EH (cell line): Measurements from ENCODE around the gene SMG6.

Experiments
- DNase-seq: peaks from one replicate; pipeline ENCODE4 v3.0.0-alpha.2; 2015; ENCODE audit warnings: low read depth

Gene SMG6

GRCh38 chr17:2076087-2076984 lies 227.2 kb downstream of the SMG6 start:
- peak; percentile 77 for DNase-seq

GRCh38 chr17:2075336-2076086 lies 228.1 kb downstream of the SMG6 start:
- peak; percentile 57 for DNase-seq

- no peak for DNase-seq
Measured at GRCh38 chr17:2074919-2075318, 228.7 kb downstream of the SMG6 start.

DNA sequence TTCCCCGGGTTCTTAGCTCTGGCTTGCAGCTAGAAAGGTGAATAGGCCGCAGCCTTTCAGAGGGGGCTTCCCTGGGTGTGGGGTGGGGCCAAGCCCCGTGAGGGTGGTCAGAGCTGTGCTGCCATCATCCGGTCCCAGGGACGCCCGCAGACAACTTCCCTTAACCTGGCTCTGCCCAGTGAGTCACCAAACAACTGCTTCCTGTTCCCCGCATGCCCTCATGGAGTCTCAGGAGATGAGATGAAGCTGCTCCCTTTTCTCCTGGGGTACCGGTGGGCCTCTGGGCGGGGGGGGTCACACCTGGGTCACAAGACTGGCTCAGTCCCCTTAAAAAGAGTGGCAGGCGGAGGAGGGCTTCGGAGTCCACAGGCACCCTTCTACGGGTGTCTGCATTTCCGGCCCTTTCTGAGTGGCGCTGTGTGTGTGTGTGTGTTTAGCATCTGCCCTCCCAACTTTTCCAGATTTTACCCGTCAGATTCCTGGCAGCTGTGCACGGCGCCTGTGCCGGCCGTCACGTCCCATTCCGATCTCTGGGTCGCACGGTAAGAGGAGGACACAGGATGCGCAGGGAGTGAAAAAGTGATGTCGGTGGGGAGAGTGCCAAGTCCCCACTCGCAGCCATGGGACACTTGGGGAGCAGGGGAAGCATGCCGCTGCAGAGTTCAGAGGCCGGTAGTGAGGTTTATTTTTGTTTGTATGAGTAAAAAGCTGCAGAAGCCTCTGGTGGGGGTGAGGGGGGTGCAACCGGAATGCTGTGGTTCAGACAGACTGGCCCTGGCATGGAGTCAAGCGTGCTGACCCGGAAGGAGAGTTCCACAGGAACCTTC lies 231.9 kb downstream of the SMG6 start:
- DNase-seq, result peak; percentile 96

- no peak for DNase-seq
Measured at GRCh38 chr17:2071024-2071385, 232.6 kb downstream of the SMG6 start.

DNA sequence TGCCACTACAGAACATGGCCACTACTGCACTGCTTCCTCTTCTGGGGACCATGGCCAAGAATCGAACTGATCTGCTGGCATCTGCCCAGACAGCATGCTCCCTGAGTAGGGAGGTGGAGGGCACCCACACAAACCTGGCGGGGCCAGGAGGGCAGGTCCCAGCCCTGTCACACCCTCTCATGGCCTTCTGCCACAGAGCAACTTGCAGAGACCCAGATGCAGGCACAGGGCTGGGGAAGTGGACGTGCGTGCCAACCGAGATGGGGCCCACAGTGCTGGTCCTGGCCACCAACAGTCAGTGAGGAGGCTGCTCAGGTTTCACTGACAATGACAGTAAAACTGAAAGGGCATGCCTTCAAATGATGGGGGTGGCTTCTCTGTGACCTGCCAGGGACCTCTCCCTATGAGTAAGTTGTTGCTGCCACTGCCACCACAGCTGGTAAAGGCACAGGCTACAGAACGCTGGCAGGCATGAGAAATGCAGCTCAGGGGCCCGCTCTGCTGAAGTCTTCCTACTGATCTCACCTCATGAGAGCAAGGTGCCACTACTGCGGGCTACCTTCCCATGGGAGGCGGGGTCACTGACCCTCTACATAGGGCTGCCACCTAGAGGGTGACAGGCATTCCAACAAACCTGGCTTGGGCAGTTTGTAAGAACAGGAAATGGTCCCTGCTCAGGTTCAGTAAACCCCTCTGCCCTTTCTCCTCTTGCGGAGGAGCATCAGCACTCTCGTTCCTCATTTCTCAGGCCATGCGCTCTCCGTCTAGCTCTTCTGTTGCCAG lies 233.2 kb downstream of the SMG6 start:
- no peak for DNase-seq

GRCh38 chr17:2068519-2069051 lies 235.0 kb downstream of the SMG6 start:
- DNase-seq, result peak; percentile 79

DNA sequence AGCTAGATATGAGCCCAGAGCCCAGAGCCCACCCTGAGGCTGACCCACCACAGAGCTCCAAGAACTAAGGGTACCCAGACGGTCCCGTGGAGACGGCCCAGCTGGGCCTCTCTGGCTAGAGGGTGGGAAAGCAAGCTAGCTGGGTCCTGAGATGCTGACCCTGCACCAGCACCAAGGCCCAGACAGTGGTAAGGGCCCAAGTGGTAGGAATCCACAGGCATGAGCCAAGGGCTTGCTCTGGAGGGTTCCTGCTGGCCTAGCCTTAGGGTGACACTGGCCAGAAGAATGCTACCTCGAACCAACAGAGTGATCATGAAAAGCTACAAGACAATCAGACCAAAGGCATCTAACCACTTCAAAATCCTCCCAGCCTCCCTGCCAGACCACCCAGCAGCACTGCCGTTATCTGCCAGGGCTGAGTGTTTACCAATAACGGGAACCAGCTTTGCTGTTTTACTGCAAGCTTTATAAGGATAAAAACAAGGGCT lies 235.5 kb downstream of the SMG6 start:
- DNase-seq, result peak; percentile 98

DNA sequence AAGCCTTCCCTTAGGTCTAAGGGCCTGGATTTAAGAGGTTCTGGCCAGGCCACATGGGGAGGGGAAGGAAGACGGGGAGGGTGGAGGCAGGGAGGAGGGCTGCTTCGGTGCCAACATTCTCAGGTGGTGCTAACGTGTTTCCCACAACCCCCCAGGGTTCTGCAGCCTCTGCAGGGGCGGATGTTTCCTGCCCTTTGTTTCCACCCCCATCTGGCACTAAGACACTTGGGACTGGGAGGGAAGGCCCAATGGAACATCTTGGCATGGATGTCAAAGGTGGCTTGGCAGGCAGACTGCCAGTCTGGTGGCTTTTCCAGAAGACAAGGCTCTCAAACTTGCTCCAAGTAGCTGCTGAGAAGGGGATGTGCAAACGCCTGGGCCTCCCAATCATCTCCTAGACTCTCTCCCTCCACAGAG lies 236.0 kb downstream of the SMG6 start:
- peak; percentile 79 for DNase-seq

DNA sequence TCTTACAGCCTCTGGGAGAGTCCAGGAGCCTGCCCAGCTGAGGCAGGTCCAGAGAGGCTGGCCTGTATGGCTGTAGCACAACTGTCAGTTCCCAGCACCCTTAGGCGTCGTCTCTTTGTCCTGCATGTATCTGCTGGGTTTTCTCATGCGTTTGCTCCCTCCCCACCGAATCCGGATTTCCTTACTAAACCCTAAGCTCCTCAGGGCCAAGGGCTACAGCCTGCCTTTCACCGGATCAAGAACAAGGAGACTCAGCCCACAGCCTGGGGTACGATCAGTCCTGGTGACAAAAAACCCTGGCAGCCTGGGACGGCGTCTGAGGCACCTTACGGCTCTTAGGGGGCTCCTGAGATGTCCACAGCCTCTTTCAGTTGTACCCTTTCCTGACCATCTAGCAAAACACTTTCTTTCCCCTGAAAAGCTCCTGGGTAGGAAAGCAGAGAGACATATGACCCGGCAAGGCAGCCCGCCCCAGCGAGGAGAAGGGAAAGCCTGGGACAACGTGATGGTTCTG lies 236.5 kb downstream of the SMG6 start:
- peak; percentile 49 for DNase-seq

GRCh38 chr17:2065949-2066400 lies 237.6 kb downstream of the SMG6 start:
- no peak for DNase-seq

- peak; percentile 87 for DNase-seq
Measured at GRCh38 chr17:2064980-2065785, 238.4 kb downstream of the SMG6 start.

DNA sequence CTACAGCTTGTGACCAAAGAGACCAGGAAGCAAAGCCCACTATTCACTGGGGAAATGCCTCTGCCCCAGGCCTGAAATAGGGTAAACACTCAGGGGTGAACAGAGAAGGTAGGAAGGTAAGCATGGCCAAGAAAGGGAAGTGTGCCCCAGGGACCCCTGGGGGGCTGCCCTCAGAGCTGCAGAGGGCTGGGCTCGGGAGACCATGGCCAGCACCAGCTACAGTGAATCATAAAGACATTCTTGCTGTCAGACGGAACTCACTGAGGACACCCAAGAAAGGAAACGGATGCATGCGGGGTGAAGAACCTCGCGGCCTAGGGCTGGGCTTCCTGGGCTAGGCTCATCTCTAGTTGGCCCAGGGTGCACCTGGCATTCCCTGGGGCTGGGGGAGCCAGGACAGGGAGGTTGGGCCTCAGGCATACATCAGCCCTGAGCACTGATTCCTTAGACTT lies 239.0 kb downstream of the SMG6 start:
- DNase-seq, result peak; percentile 66

- DNase-seq, result peak; percentile 56
Measured at GRCh38 chr17:2064147-2064489, 239.5 kb downstream of the SMG6 start.

GRCh38 chr17:2063261-2064146 lies 240.1 kb downstream of the SMG6 start:
- peak; percentile 58 for DNase-seq

GRCh38 chr17:2062571-2063183 lies 240.9 kb downstream of the SMG6 start:
- peak; percentile 82 for DNase-seq

DNA sequence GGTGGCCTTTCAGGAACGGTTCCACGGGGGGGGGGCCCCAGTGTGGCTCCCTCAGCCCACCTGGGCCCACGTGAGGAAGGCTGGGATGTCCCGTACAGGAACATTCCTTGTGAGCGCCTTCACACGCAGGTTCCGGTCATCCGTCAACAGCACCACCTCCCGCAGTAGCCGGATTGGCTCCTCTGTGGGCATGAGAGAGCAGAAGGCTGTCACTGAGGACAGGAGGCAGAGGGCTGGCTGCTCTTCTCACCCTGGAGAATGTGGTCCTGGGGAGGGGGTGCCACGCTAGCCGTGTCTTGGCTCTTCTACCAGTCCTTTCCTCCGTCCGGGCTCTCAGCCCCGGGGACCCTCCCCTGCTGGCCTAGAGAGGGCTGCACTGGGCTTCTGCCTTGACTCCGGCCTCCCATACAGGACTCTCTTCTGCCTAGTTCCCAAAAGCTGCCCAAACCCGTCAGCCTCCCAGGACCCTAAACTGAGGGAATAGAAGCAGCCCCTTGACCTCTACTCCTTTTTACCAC lies 242.1 kb downstream of the SMG6 start:
- DNase-seq, result no peak
